Measurements from ENCODE around the gene CDC14B.
"Not testable (repeated sequence)": the region's sequence is repeated elsewhere in the genome, so short reads cannot be mapped to it uniquely, and the experiment has no call there.

The CDC14B gene

DNA sequence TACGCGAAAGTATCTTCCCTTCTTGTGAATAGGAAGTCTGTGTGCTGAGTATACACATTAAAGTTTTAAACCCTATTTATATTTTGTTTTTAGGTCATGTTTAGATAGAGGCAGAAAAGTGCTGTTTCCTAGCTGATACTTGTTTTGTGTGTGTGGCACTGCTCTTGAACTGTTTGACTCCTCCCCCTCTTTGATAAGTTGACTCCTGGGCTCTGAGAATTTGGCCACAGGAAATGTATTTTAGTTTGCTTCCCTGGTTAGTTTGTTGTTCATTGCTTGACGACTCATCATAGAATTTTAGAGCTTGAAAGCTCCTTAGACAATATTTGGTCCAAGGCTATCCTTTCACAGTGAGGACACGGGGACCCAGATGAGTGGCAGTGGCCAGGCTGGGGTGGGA, 2.0 kb upstream of the CDC14B start:
- DNase-seq = no peak

DNA sequence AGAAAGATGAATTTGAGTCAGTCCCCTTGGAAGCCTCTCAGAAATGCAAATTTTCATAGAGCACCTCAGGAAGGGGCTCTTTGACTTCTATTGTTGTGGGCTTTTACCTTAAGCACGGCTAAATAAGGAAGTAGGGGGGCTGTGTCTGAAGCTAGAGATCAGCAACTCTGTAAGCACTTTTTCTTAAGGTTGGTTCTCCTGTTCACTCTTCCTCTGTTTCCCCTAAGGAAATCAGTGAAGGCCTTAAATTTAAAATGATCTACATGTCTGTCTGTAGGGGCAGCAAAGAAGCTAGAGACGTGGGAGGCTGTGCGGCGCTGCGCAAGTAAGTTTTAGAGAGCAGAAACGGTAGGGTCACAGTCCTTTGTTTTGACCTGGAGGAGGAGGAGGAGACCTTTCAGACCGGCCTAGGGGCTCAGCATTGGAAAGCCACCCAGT, 1.2 kb upstream of the CDC14B start:
- DNase-seq = no peak

DNA sequence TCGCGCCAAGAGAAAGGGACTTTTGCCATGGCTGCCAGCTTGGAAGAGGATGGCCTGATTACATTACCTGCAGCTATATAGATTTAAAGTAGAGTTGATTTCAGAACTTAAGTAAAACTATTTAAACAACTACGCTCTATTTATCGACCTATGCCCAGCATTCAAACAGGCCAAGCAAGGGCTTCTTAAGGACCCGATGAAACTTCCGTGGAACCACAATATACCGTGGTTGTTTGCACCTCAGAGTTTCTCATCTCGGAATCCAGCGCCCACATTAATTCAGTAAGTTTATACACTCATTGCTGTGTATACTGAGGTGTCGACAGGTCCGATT, 505 bp upstream of the CDC14B start:
- no peak for DNase-seq

DNA sequence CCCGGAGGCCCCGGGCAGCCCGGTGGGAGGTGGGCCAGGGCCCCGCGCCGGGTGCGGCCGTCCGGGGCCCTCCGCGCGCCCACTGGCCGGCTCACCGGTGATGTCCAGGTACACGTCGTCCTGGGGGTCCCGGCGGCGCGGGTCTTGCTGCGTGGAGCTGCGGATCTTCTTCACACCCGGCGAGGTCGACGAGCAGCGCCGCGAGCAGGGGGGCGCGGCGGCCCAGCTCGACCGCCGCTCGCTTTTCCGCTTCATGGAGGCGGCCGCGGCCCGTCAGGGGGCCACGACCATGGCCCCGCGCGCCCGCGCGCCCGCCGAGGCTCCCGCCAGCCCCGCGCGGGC, 548 bp downstream of the CDC14B start:
- DNase-seq = no peak

DNA sequence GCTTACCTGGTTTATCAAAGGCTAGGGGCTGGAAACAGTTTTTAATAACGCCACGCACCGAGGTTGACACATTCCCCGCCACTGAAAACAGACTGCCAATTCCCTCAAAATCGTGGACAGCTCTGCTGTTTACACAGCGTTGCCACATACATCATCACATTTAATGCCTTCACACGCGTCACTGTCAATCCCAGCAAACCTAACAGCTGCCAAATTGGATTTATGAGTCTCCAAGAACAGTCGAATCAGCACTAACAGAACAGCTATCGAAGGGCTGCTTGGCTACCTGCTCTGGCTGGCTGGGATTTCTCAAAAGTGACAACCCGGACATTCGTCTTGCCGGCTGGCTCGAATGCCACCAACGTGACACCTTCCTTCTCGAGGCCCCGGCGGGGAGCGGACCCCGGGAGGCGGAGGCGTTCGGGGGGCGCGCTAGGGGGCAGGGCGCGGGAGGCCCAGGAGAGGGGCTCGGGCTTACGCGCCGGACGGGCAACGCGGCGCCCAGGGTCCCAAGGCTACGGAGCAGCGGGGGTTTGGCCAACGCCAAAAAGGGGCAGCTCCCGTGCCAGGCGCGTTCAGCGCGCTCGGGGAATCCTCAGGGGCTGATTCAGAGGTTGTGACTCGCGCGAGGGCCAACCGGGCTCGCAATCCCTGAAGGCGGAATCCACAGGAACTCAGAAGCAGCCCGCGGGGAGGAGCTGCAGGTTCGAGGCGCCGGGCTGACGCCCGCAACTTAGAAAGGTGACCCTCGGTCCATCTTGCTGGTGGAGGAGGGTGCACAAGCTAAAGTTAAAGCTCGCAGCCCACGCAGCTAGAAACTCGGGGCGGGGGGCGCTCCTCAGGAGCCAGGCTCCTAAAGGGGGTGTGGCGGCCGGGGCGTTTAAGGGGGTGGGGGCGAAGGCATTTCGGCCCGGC, 1.2 kb downstream of the CDC14B start:
- DNase-seq = no peak

DNA sequence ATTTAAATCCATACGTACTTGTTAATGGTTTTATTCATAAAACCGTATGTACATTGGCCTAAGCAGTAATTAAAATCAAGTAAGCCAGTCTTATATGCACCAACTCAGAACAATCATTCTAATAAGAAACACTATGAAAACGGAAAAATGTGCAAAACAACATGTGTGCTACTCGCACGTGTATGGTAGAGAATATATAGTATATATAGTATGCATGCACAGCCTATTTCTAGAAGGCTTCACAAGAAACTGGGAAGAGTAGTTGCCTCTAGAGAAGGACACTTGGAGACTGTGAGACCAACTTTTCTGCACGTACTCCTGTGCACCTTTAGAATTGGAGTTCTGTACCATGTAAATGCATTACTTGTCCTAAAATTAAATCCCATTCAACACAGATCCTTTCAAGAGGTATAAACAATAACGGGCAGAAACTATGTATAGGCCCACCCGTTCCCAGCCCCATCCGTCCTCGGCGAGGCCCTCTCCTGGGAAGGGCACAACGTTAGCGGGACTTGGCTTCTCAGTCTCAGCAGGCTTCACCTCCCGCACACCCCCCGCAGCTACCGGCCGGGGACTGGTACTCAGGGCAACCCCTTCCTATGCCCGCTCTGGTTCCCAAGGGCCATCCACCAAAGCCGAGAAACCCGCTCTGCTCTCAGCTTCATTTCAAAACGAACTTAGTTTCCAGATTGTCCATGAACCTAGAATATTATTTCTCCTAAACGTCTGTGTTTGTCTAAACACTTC, 2.0 kb downstream of the CDC14B start:
- DNase-seq = no peak

DNA sequence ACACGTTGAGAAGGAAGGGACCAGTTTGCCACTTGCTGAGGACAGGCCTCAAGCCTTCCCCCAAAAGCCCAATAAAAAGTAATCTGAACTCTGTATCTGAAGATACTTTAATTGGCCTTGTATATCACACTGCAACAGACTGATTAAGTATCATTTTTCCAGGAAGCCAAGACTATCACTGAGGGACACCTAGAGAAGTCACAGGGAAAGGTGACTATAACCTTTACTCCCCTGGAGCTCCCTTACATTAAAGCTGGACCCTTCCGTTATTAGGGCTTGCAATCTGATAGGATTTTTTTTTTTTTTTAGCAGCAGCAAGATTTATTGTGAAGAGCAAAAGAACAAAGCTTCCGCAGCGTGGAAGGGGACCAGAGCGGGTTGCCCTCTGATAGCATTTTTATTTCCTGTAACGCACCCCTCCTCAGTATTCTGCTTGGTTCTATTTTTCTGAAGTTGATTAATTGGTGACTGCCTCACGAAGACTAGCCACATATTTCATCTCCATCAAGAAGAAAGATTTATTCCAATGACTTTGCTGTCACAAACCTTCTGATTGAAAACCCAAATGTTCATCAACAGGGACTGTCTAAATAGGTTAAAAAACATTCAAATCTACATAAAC, 2.7 kb downstream of the CDC14B start:
- DNase-seq = no peak

DNA sequence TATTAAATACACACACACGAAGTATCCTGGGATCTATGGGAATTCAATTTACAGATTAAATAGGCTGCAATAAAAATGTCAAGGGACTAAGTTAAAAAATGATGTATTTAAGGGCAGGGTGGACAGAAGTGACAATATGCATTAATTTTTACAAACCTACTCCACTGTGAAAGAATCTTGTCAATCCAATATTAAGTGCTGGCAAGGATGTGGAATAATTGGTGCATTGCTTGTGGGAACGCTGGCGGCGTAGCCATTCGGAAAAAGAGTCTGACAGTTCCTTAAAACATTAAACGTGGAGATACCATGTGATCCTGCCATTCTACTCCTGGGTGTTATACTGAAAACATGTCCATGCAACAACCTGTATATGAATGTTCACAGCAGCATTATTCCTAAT, 4.2 kb downstream of the CDC14B start:
- DNase-seq = no peak

DNA sequence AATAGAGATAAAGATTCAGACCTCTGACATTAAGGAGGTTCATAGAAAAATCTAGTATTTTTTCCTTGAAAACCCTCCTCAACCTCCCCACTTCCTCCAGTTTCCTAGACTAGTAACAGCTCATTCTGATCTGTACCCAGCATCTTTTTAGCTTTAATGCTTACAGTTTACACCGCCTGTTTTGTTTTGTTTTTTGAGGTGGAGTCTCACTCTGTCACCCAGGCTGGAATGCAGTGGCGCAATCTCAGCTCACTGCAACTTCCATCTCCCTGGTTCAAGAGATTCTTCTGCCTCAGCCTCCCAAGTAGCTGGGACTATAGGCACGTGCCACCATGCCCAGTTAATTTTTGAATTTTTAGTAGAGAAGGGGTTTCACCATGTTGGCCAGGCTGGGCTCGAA, 5.0 kb downstream of the CDC14B start:
- DNase-seq = not testable (repeated sequence)

DNA sequence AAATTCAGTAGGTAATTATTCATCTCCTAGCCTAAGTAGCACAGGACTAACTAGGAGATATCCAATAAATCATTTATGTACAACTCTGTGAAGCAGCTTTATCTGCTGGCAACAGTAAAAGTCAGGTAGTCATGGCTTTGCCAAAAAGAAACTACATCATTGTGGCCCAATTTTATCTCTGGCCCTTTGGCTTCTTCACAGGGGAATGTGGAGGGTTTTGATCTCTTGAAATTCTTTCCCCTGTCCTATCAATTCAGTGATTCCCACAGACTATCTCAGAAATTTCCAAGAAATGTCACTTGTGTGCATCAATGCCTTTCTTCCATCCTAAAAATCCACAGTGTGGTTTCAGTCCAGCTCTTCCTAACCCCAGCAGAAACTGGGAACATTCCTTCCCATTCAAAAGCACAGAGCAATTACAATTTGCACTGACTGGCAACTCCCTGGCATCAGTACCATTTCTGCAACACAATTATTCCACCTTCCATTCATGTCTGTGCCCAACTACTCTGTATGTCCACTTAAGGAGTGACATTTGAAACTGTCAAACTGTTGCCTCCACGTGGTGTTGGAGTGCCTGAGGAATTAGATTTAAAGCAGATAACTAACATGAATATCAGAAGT, 6.6 kb downstream of the CDC14B start:
- no peak for DNase-seq

DNA sequence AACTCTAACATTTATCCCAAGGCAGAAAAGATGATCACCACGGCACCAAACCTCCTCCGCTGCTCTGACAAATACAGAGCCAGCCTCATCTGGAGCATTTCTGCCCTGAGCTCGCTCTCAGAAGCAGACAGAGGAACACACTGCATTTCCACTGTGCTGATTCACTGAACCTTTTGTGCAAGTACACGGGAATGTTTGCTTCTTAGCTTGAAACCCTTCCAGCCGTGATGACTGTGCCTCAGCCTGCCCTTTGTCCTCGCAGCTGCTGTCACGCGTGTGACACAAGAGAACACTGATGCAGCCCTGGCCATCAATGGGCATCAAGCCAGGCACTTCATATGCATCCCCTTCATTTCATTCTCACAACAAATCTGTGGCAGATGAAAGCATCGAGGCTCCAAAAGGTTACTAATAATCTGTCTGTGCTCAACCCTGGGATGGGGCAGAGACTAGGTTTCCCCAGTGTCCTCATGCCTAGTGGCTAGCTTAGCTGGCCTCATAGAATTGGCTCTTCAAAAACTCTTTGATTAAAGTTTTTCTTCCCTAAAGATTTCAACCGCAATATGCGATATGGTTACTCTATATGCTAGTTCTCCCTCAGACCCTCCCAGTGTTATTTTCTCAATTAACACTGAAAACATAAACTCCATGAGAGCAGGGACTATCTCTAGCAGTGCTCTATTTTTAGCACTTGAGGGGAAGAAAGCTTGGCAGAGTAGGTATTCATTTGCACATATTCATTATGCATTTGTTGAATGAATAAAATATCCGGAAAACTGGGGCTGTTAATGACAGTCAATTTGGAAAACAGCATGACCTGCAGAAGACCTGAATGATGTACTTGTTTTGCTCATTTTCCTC, 7.3 kb downstream of the CDC14B start:
- DNase-seq = no peak

DNA sequence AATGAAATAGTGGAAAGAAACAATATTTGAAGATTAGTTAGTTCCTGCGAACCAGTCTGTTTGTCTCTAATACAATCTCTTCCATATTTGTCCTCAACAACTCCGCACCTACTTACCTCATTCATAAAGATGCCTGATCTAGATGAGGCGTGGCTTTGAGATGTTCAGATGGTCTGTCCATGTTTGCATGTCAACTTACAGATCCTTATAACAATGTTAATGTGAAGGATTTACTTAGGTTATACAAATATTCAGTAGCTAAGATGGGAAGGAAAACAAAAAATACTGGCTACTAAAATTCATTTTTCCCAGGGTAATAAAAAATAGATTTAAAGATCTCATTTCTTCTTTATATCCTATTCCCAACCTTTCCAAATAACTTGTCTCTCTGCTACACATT, 8.3 kb downstream of the CDC14B start:
- no peak for DNase-seq

DNA sequence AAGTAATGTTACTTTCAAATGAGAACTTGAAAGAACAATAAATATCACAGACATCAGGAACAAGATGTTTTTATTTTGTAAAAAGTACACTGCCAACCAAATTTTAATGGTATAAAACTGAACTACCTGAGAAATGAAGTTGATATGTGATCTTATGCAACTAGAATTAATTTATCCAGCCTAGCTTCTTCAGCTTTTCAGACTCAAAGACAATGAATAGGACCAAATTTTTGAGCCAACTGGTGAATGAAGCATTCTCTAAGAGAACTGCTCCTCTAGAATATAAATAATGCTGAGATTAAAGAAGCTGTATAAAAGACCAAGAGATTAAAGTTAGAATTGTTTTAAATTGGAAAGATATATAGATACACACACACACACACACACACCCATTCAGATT, 9.9 kb downstream of the CDC14B start:
- DNase-seq = no peak

DNA sequence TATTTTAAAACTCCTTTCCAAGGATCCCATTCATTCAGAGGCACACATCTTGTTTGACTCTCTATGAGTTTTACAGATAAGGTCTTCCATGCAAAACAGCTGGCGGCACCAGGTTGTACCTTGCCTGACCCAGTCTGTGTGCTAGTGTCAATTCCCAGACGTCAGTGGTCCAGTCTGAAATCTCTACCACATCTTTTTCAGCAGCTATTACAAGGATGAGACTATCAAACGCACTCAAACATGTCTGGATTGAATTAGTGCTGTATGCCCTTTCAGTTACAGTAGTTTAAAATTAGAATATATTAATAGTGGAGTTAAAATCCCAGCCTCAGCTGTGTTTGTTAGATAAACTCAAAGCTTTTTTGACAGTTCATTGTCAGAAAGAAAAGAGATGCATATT, 11.7 kb downstream of the CDC14B start:
- DNase-seq = no peak

DNA sequence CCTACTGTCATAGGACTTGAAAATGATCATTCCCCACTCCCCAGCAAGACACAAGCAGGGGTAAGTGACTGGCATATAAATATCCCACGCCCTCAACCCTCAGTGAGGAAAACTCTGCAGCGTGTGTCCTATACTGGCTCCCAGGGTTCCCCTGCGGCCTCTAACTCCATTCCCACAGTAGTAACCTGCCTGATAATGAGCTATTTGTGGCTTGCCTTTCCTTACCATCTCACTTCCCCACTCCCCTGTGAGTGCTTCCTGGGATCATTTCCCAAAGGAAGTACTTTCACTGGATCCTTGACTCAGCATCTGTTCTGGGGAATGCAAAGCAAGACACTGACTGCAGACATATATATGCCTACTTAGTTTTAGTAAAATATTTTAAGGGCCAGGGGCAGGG, 14.3 kb downstream of the CDC14B start:
- DNase-seq = no peak

DNA sequence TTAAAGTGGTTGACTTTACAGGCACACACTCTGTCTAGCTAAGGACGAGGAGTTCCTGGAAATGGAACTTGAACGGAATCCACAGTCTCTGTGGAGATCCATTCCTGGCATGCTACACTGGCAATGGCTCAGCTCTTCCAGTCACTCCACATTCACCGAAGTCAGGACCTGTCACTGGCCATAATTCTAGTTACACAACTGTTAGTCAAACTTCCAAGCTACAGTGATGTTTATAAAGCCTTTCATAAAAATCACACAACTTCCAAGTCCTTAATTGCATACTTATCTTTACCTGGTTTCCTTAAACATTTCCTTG, 15.7 kb downstream of the CDC14B start:
- no peak for DNase-seq

DNA sequence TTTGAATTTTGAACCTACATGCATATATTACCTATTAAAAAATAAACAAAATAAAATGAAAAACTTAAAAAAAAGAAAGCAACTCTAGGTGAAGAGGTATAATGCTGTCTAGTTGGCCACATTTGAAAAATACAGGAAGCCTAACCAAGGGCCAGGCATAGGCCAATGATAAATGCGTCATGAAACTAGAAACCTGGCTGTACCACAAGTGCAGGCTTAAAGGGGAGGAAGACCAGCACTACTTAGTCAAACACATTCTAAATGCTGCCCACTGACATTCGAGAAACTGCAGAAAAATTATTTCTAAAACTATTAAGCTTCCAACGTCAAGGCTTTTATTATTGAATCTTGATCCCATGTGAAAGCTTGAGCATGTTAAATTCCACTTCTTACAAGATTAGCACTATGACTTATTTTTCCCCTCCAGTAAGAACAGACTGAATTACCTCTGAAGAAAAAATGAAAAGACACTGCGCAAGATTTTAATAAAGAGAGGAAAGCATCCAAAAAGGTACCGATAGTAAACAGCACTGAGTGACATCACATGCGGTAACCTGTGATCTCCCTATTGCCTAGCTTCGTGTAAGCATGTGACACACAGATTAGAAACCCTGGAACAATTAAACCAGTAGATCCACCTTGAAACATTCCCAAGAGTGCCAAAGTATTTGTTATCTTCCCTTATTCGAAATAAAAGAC, 16.2 kb downstream of the CDC14B start:
- no peak for DNase-seq

DNA sequence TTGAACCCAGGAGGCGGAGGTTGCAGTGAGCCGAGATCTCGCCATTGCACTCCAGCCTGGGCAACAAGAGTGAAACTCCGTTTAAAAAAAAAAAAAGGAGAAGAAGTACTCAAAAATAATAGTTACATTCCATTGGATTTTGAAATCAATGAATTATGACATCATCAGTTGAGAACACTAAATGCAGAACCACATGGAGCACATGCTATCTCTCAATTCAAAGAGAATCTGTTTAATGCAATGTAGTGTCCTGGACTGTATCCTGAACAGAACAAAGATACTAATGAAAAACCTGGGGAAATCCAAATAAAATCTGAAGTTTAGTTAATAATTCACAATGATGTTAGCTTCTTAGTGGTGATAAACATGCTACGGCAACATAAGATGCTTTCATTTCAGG, 20.3 kb downstream of the CDC14B start:
- no peak for DNase-seq

DNA sequence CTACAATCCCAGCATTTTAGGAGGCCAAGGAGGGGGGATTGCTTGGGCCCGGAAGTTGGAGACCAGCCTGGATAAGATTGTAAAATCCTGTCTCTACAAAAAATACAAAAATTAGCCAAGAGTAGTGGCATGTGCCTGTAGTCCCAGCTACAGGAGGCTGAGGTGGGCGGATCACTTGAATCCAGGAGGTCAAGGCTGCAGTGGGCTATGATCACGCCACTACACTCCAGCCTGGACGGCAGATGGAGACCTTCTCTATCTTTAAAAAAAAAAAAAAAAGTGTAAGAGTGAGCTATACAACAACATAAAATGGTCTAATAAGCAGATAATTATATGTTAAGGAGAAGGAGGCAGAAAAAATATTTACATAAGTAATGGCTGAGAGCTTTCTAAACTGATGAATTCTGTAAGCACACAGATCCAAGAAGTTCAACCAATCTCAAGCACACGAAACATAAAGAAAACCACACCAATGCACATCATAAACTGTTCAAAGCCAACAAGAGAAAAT, 23.0 kb downstream of the CDC14B start:
- DNase-seq = peak; percentile 48

DNA sequence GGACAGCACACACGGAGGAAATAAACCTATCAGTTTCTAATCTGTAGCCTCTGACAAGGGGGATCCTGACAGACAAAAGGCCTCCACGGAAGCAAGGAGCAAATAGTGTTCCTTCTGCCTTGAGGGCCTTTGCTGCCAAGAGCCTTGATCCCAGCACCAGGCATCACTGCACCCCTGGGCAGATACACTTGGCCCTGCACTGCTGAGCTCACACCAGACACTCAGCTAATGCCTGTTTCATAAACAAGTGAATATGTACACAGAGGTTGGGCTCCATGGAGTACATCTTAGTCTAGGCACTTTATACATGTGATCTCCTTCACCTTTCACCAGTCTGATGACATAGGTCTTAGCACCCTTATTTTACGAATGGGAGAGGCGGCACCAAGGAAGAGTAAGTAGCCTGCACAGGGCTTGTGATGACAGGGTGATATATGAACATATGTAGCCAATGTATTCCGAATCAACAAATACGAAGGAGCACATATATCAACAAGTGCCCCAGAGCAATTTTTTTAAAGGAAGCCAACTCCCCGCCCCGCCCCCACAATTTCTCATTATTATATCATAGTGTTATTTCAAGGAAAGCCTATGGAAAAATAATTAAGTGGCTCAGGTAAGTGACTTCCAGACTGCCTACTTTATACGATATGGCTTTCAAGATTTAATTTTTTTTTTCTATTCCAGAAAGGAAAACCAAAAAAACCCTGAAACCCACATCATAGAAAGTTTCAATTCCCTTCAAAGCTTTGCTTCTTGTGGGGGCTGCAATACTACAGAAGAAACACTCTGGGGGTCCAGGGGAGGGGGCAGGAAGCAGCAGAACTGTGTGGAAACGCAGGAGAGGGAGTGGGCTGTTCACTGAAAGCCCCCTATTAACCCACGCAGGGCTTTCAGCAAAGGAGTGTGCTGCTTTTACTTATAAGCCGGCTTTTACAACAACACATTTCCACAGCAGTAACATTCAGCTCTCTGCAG, 32.0 kb downstream of the CDC14B start:
- DNase-seq = no peak

DNA sequence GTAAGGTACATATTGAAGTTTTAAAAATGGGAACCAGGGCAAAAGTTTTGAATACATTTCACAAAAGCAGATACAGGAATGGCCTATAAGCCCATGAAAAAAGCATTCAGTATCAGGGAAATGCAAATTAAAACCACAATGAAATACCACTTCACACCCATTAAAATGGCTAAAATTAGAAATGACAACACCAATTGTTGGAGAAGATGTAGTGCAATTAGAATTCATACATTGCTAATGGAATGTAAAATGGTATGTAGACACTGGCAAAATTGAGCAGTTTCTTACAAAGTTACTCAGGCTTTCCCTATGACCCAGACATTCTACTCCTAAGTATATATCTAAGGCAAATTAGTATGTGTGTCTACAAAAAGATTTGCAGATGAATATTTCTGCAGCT, 34.2 kb downstream of the CDC14B start:
- DNase-seq = no peak
